ENCODE results near the gene CDC42EP4.

The CDC42EP4 gene

DNA sequence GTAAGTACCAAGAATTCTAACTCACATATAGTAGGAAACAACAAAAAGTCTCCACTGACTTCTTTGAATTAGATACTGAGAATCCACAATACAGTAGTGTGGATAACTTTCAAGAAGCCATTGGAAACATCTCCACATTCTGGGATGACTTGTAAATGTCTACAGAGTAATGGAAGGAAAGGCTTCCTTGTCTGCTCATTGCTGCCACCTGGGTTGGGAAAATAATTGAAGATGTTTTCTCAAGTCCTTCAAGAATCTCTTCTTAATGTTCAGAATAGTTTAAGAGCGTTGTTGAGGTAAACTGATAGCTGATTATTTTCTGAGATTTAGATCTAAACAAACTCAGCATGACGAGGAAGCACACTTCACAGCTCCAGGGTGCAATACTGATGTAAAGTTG lies 64.1 kb downstream of the CDC42EP4 start:
- no peak for FAIRE-seq

DNA sequence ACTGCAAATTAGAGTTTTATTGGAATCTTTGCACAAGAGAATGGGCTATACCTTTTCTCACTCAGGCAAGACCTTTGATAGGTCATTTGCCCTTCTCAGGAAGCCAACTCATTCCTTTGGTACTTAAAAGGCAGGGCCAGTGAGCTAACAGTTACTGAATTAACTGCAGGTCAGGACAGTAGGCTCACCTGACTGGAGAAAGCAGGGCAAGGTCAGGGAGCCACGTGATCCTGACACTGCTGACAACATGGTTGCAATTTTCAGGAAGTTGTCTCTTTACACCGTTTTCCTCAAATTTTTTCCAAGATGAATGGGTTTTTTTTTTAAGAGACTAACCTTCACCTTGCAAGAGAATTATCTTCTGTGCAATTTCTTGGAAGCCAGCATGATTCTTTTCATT lies 71.2 kb downstream of the CDC42EP4 start:
- FAIRE-seq: no peak

DNA sequence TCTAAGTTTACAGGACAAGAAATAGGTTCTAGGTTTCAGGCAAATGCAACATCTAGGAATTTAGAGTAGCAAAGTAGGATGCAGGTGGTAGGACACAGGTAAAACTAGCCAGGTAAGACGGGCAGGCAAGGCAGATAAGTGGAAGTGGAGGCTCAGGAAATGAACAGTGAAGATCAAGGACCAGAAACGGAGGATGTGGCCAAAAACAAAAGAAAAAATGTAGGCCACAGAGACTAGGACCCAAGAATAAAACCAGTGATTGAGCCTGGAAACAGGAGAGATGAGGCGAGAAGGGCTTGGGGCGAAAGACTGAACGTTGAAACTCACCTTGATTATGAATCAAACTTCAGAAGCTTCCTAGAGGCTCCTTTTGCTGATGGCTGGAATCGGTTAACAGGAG lies 74.1 kb downstream of the CDC42EP4 start:
- no peak for FAIRE-seq

DNA sequence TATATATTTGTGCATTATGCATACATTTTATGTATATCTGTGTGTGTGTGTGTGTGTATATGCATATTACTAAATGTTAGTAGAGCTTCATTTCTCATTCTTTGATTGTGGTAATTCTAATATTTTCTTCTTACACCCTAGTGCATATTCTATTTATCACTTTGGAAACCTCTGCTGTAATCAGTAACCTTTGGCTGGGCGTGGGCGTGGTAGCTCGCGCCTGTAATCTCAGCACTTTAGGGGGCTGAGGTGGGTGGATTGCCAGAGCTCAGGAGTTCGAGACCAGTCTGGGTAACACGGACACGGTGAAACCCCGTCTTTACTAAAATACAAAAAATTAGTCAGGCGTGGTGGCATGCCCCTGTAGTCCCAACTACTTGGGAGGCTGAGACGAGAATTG lies 77.1 kb downstream of the CDC42EP4 start:
- FAIRE-seq: no peak
